ENCODE data around the gene DUSP22. TPM values are rescaled to one million over a fixed set of nuclear protein-coding genes. Genes with fewer than 3 reads are reported as not detected.

The DUSP22 gene
- polyA plus RNA-seq, 1 experiment, result 5.4 TPM

DNA sequence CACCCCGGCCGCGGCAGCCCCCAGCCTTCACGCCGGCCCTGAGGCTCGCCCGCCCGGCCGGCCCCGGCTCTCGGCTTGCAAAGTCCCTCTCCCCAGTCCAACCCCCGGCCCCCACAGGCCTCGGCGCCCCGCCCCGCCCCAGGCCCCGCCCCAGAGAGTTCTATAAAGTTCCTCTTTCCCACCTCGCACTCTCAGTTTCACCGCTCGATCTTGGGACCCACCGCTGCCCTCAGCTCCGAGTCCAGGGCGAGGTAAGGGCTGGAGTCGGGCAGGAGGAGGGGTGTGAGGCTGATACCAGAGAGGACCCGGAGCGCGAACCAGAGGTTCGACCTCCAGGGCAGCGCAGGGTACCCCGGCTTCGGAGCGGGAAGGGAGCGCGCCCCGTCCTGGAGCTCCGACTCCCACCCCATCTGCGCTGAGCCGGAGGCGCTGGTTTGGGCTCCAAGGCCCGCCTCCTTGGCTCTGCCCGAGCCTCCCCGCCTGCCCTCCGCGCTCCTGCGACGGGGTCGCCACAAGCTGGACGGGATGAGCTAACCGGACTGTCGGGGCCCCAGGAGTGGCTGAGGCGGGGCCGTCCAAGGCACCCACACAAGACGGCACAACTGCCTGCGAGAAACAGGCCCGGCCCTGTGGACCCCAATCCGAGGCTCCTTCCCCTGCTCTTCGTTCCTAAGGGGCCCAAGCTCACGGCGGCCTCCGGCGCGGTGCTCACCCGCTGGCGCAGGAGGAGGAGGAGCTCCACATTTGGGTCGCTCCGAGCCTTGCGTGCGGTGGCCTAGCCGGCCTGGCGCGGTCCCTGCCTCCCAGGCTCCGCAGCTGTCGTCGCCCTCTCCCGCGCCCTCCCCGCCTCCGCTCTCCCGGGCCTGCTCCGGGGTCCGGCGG, 99.5 kb downstream of the DUSP22 start, which contains the start of gene IRF4:
Gene IRF4 (plus strand): TSS at position 194 of the 882 bp plus-strand sequence. CDS start 1,401 bp downstream, outside the sequence.
- CTCF ChIA-PET, result no interaction called here
- Histone ChIP-seq H3K4me3 (ENCODE audit: low read depth, low read length) (no peak within 1 kb of the TSS), H3K9me3 (ENCODE audit: control insufficient read depth, insufficient read depth, low read length) (no peaks in the 10 kb centered on the region; the same call in 1 of the 2 replicates), H3K27ac (ENCODE audit: low read depth, low read length) (no peak within 1 kb of the TSS), H3K27me3 (ENCODE audit: control insufficient read depth, insufficient read depth, low read length) (peaks cover 64% of the 10 kb centered on the region)
- DNase-seq (ENCODE audit: low read depth, low spot score), result no peak
- TF ChIP-seq, protein P1, sequence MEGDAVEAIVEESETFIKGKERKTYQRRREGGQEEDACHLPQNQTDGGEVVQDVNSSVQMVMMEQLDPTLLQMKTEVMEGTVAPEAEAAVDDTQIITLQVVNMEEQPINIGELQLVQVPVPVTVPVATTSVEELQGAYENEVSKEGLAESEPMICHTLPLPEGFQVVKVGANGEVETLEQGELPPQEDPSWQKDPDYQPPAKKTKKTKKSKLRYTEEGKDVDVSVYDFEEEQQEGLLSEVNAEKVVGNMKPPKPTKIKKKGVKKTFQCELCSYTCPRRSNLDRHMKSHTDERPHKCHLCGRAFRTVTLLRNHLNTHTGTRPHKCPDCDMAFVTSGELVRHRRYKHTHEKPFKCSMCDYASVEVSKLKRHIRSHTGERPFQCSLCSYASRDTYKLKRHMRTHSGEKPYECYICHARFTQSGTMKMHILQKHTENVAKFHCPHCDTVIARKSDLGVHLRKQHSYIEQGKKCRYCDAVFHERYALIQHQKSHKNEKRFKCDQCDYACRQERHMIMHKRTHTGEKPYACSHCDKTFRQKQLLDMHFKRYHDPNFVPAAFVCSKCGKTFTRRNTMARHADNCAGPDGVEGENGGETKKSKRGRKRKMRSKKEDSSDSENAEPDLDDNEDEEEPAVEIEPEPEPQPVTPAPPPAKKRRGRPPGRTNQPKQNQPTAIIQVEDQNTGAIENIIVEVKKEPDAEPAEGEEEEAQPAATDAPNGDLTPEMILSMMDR (IDR thresholded peaks at IDR 0.05; ENCODE audit: low read depth, low read length), result no peak
- POLR2A ChIA-PET, result no interaction called here

DNA sequence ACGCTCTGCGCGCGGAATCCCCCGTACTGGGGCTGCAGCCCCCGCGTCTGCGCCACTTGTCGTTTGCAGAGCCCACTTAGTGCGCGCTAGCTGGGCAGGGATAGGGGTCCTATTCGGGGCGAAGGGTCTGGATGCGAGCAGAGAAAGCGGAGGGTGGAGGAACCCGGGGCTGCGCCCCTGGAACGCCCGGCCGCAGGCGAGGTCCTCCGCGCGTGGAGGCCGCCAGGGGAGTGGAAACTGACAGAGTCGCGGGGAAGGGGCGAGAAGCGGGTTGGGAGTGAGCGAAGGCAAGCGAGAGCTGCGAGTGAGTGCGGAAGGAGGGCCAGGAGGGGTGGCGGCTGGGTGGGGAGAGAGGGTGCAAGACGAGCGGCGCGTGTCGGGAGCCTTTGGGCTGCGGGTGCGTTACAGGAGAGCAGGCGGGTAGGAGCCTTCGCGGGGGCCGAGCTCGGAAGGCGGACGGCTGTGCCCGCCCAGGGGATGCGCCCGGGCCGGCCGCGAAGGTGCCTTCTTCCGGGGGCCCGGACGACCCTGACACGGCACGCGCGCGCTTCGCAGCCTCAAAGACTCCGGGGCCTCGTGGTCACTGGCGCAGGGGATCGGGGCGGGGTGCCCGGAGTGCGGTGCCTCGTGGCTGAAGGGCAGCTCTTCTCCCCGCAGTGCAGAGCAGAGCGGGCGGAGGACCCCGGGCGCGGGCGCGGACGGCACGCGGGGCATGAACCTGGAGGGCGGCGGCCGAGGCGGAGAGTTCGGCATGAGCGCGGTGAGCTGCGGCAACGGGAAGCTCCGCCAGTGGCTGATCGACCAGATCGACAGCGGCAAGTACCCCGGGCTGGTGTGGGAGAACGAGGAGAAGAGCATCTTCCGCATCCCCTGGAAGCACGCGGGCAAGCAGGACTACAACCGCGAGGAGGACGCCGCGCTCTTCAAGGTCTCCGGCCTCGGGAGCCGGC, 100.4 kb downstream of the DUSP22 start:
- Histone ChIP-seq H3K9me3 (ENCODE audit: control insufficient read depth, insufficient read depth, low read length) (no peaks in the 10 kb centered on the region; the same call in 1 of the 2 replicates), H3K27me3 (ENCODE audit: control insufficient read depth, insufficient read depth, low read length) (peaks cover 66% of the 10 kb centered on the region), H3K4me3 (ENCODE audit: low read depth, low read length) (no peak overlapping the region), H3K27ac (ENCODE audit: low read depth, low read length) (no peak overlapping the region)
- TF ChIP-seq, protein P1 (IDR thresholded peaks at IDR 0.05; ENCODE audit: low read depth, low read length), result no peak
- POLR2A ChIA-PET, result no interaction called here
- no peak for DNase-seq (ENCODE audit: low read depth, low spot score)
- CTCF ChIA-PET, result no interaction called here

DNA sequence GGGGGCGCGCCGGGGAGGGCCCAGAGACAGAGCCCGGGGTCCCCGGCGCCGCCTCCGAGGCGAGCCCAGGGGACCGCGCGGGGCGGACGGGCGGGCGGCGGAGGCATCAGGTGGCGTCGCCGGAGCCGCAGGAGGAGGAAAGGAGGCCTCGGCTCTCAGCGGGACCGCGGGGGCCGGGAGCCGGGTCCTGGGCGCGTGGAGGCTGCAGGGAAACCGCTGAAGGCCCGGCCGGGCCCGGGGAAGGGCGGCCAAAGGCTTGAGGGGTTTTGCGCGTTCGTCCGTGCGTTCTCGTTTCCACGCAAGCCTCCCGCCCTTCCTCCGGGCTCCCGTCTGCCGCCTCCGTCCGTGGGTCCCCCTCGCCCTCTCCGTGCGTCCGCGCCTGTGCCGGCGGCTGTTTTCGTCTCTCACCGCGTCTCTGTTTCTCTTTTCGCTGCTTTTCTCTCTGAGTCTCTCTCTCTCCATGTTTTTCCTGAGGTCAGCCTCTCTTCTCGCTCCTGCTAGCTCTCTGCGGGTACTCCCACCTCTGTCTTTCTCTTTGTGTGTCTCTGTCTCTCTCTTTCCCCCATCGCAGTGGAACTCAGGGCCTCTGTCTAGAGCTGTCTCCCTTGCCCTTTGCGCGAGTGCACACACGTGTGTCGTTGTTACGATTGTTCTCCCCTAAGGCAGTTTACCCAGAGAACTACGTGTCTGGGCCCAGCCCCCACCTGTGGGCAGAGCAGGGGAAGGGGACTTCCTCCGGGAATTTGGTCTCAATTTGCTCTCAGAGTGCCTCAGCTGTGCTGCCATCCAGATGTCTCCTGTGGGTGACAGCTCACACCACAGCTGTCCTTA, 101.3 kb downstream of the DUSP22 start:
- ChIA-PET POLR2A (no interaction called here), CTCF (no interaction called here)

DNA sequence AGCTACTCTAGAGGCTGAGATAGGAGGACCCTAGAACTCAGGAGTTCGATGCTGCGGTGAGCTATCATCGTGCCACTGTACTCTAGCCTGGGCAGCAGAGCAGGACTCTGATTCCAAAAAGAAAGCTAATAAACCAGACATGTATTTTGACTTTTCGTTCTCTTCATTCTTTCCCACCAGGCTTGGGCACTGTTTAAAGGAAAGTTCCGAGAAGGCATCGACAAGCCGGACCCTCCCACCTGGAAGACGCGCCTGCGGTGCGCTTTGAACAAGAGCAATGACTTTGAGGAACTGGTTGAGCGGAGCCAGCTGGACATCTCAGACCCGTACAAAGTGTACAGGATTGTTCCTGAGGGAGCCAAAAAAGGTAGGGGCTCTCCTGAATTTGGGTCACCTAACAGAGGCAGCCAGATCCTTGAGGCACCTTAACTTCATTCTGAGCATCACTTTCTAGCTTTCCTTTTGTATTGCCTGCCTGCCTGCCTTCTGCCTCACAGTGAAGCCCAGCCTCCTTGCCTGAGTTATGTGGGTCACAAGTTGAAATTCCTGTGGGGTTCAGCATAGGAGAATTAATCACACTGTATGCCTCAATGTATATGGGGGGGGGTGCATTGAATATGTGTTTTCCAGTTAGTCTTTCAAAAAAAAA, 102.5 kb downstream of the DUSP22 start:
- CTCF ChIA-PET, result no interaction called here
- TF ChIP-seq, protein P1 (IDR thresholded peaks at IDR 0.05; ENCODE audit: low read depth, low read length), result no peak
- no peaks in the 10 kb centered on the region; the same call in 1 of the 2 replicates for H3K9me3 ChIP-seq (ENCODE audit: control insufficient read depth, insufficient read depth, low read length)
- no peak for DNase-seq (ENCODE audit: low read depth, low spot score)
- no peak overlapping the region for H3K4me3 ChIP-seq (ENCODE audit: low read depth, low read length)
- H3K27me3 ChIP-seq (ENCODE audit: control insufficient read depth, insufficient read depth, low read length), result peaks cover 70% of the 10 kb centered on the region
- POLR2A ChIA-PET, result no interaction called here
- H3K27ac ChIP-seq (ENCODE audit: low read depth, low read length), result no peak overlapping the region

More for the DNA sequence above, 101.3 kb downstream of the DUSP22 start:
- no peak for DNase-seq (ENCODE audit: low read depth, low spot score)
- H3K27me3 ChIP-seq (ENCODE audit: control insufficient read depth, insufficient read depth, low read length), result peaks cover 67% of the 10 kb centered on the region
- no peak overlapping the region for H3K27ac ChIP-seq (ENCODE audit: low read depth, low read length)
- no peaks in the 10 kb centered on the region; the same call in 1 of the 2 replicates for H3K9me3 ChIP-seq (ENCODE audit: control insufficient read depth, insufficient read depth, low read length)
- TF ChIP-seq, protein P1 (IDR thresholded peaks at IDR 0.05; ENCODE audit: low read depth, low read length), result no peak
- 0 out of 2 replicates have a peak overlapping the region, but pooled peaks have one; percentile 10 for H3K4me3 ChIP-seq (ENCODE audit: low read depth, low read length)

Measured in AG04450 (cell line).